Endothelial cell of hepatic sinusoid (primary cell): ENCODE measurements around the gene BARHL2.

ENCODE experiments used
- in situ Hi-C: cut with HindIII; loops from 2 replicates; pipeline ENCODE4 v1.10.0; 2017; ENCODE audit warnings: low sequenced_read_pairs

BARHL2 gene

GRCh38 chr1:90724926-90725656 is 8.0 kb upstream of the BARHL2 start:
- in situ Hi-C loops = no loop called here

- in situ Hi-C loops = no loop called here
These were observed 7.3 kb upstream of the BARHL2 start for GRCh38 chr1:90724361-90724760.

- in situ Hi-C loops = no loop called here
These were observed 6.5 kb upstream of the BARHL2 start for GRCh38 chr1:90723590-90724108.

- in situ Hi-C loops = no loop called here
These were observed 5.9 kb upstream of the BARHL2 start for GRCh38 chr1:90722874-90723589.

- in situ Hi-C loops = no loop called here
These were observed 4.4 kb upstream of the BARHL2 start for GRCh38 chr1:90721210-90722194.

- in situ Hi-C loops = no loop called here
These were observed 3.1 kb upstream of the BARHL2 start for GRCh38 chr1:90720145-90720636.

GRCh38 chr1:90719330-90720144 is 2.4 kb upstream of the BARHL2 start:
- in situ Hi-C loops = no loop called here

GRCh38 chr1:90718411-90719329 is 1.6 kb upstream of the BARHL2 start:
- in situ Hi-C loops = no loop called here

GRCh38 chr1:90717665-90718410 is 736 bp upstream of the BARHL2 start:
- in situ Hi-C loops = no loop called here

- in situ Hi-C loops = no loop called here
These were observed 208 bp upstream of the BARHL2 start for GRCh38 chr1:90717356-90717664.

GRCh38 chr1:90716243-90716551 is 905 bp downstream of the BARHL2 start:
- in situ Hi-C loops = no loop called here

- in situ Hi-C loops = no loop called here
These were observed 1.8 kb downstream of the BARHL2 start for GRCh38 chr1:90715309-90715708.

GRCh38 chr1:90714521-90714951 is 2.6 kb downstream of the BARHL2 start:
- in situ Hi-C loops = no loop called here

GRCh38 chr1:90713741-90714509 is 3.2 kb downstream of the BARHL2 start:
- in situ Hi-C loops = no loop called here

- in situ Hi-C loops = no loop called here
These were observed 4.0 kb downstream of the BARHL2 start for GRCh38 chr1:90712915-90713730.

GRCh38 chr1:90712153-90712856 is 4.8 kb downstream of the BARHL2 start:
- in situ Hi-C loops = no loop called here
